CD14-positive monocyte (primary cell): Measurements from ENCODE around the gene RANBP10. TPM values are rescaled to one million over a fixed set of nuclear protein-coding genes. Genes with fewer than 3 reads are reported as not detected.

Experiments used
- DNase-seq, 3 donors: peaks; one replicate each; pipeline ENCODE4 v3.0.0-alpha.2; 2011 to 2022
- H2AFZ ChIP-seq: 2 replicates; pipeline ENCODE4 v1.6.0; 2012; ENCODE audit warnings: mild to moderate bottlenecking, low read depth, low read length, inconsistent platforms; ENCODE audit not compliant: insufficient read depth, poor library complexity, severe bottlenecking
- H3K27ac ChIP-seq, 2 donors: 1 replicate in 1 of 2; 2 replicates in 1 of 2; pipeline ENCODE4 v1.5.1; 2012 to 2013; ENCODE audit warnings: low read length in 2 of 2, control low read depth in 1 of 2, inconsistent platforms in 1 of 2, low read depth in 1 of 2, mild to moderate bottlenecking in 1 of 2
- H3K27me3 ChIP-seq, 2 donors: one replicate each; pipeline versions ENCODE4 v1.6.0 to v1.6.1; 2011 to 2013; ENCODE audit warnings: low read length in 2 of 2; ENCODE audit not compliant: control insufficient read depth in 2 of 2, insufficient read depth in 2 of 2
- H3K36me3 ChIP-seq, 2 donors: replicated peaks in 1 of 2; 1 replicate in 1 of 2; 2 replicates in 1 of 2; pipeline versions ENCODE4 v1.5.1 to v1.6.1; 2012 to 2013; ENCODE audit warnings: low read length in 2 of 2, control low read depth in 1 of 2, inconsistent platforms in 1 of 2, mild to moderate bottlenecking in 1 of 2; ENCODE audit not compliant: insufficient read depth in 2 of 2, control insufficient read depth in 1 of 2
- H3K4me1 ChIP-seq, 2 donors: 1 replicate in 1 of 2; 2 replicates in 1 of 2; pipeline versions ENCODE4 v1.5.1 to v1.6.1; 2012 to 2013; ENCODE audit warnings: low read length in 2 of 2, control low read depth in 1 of 2, inconsistent platforms in 1 of 2, mild to moderate bottlenecking in 1 of 2, moderate library complexity in 1 of 2; ENCODE audit not compliant: insufficient read depth in 2 of 2, control insufficient read depth in 1 of 2
- H3K4me2 ChIP-seq: replicated peaks from 2 replicates; pipeline ENCODE3; 2012; ENCODE audit warnings: low read length, moderate library complexity, mild to moderate bottlenecking; ENCODE audit not compliant: poor library complexity, severe bottlenecking; ENCODE audit errors: extremely low read depth
- H3K4me3 ChIP-seq, 3 experiments: fragments of 200-600 bp in 1 of 3; sonication (generic) in 1 of 3; replicated peaks in 1 of 3; 1 replicate in 2 of 3; 2 replicates in 1 of 3; pipeline ENCODE4 v1.5.1; 2011 to 2013; ENCODE audit warnings: low read length in 3 of 3, mild to moderate bottlenecking in 3 of 3, control low read depth in 2 of 3, low read depth in 2 of 3, inconsistent platforms in 1 of 3, moderate library complexity in 1 of 3
- H3K79me2 ChIP-seq: 2 replicates; pipeline ENCODE4 v1.6.0; 2012; ENCODE audit warnings: mild to moderate bottlenecking, control low read depth, inconsistent platforms, low read length, moderate library complexity; ENCODE audit not compliant: insufficient read depth
- H3K9ac ChIP-seq: 2 replicates; pipeline ENCODE4 v1.6.0; 2017; ENCODE audit warnings: low read length, mild to moderate bottlenecking; ENCODE audit not compliant: insufficient read depth, poor library complexity, severe bottlenecking
- H3K9me3 ChIP-seq, 2 donors: replicated peaks in 1 of 2; 1 replicate in 1 of 2; 2 replicates in 1 of 2; pipeline versions ENCODE4 v1.5.1 to v1.6.1; 2012 to 2013; ENCODE audit warnings: low read length in 2 of 2, control low read depth in 1 of 2; ENCODE audit not compliant: control insufficient read depth in 1 of 2, insufficient read depth in 1 of 2
- H4K20me1 ChIP-seq: 2 replicates; pipeline ENCODE4 v1.6.0; 2012; ENCODE audit warnings: mild to moderate bottlenecking, low read length, control low read depth, moderate library complexity; ENCODE audit not compliant: insufficient read depth
- H3K27ac Mint-ChIP-seq, 7 donors: one replicate each; pipeline ENCODE4 v1.8.0; 2020; ENCODE audit warnings: mild to moderate bottlenecking in 7 of 7, mixed read lengths in 7 of 7, moderate library complexity in 6 of 7, inconsistent platforms in 2 of 7
- H3K27me3 Mint-ChIP-seq, 3 donors: one replicate each; pipeline ENCODE4 v1.8.0; 2021 to 2022; ENCODE audit warnings: low read depth in 3 of 3, mild to moderate bottlenecking in 3 of 3, mixed read lengths in 3 of 3, moderate library complexity in 3 of 3, inconsistent platforms in 1 of 3
- H3K36me3 Mint-ChIP-seq, 2 donors: one replicate each; pipeline ENCODE4 v1.8.0; 2020; ENCODE audit warnings: mixed read lengths in 2 of 2, inconsistent platforms in 1 of 2, mild to moderate bottlenecking in 1 of 2
- H3K4me1 Mint-ChIP-seq: one replicate; pipeline ENCODE4 v1.8.0; 2020; ENCODE audit warnings: mild to moderate bottlenecking, mixed read lengths
- H3K4me3 Mint-ChIP-seq, 2 donors: one replicate each; pipeline ENCODE4 v1.8.0; 2020; ENCODE audit warnings: mild to moderate bottlenecking in 2 of 2, mixed read lengths in 2 of 2, moderate library complexity in 1 of 2
- H3K9me3 Mint-ChIP-seq, 7 donors: one replicate each; pipeline ENCODE4 v1.8.0; 2020 to 2022; ENCODE audit warnings: mixed read lengths in 7 of 7, mild to moderate bottlenecking in 6 of 7, moderate library complexity in 6 of 7, inconsistent platforms in 2 of 7
- CTCF ChIP-seq: fragments of 200-600 bp; IDR thresholded peaks from one replicate; pipeline ENCODE4 v1.8.0; 2022; ENCODE audit warnings: antibody characterized with exemption, mild to moderate bottlenecking
- WGBS: methylation state at CpG from one replicate; pipeline ENCODE4 v1.1.5; 2013; ENCODE audit warnings: missing lambda C conversion rate; ENCODE audit not compliant: insufficient coverage; 5-methylcytosine and 5-hydroxymethylcytosine counted together
- intact Hi-C, 2 donors: fragments of 100-400 bp; cut with micrococcal nuclease; formaldehyde crosslinking; loops; one replicate each; pipeline versions ENCODE4 v1.15.0 to v1.15.1; 2023
- polyA plus RNA-seq, 3 donors: library from polyadenylated mRNA; depleted of rRNA in 1 of 3; unstranded in 2 of 3; stranded (reverse) in 1 of 3; fragments of 300-500 nt in 2 of 3; fragments of >200 nt in 1 of 3; fragmentation: Illumina TruSeq in 2 of 3; gene quantifications; 1 replicate in 2 of 3; 2 replicates in 1 of 3; pipeline ENCODE4 v1.2.3, GENCODE V29; 2012 to 2021

The RANBP10 gene
- polyA plus RNA-seq, 3 donors = 6.4 to 16.7 (median 6.6) TPM

GRCh38 chr16:67675579-67675935, 130.8 kb downstream of the RANBP10 start:
- intact Hi-C loops = loop anchor here in 1 of 2 donors (10.0 kb wide), 1 partner anchor 549 kb away; no protein-coding TSS in a partner anchor
- H3K36me3 ChIP-seq = peaks cover 2 to 6% of the 10 kb centered on the region in 2 donors
- Mint-ChIP-seq H3K27ac (no peak overlapping the region), H3K4me1 (peaks cover 27% of the 10 kb centered on the region), H3K27me3 (peaks cover 0 to 2% (median 2%) of the 10 kb centered on the region in 3 donors), H3K36me3 (peaks cover 15 to 28% of the 10 kb centered on the region in 2 donors), H3K4me3 (no peak overlapping the region), H3K9me3 (no peaks in the 10 kb centered on the region)
- H3K27ac ChIP-seq = no peak overlapping the region
- H4K20me1 ChIP-seq = no peaks in the 10 kb centered on the region
- H3K9me3 ChIP-seq = no peaks in the 10 kb centered on the region
- WGBS = 98% methylated on average over 17 of the region's 17 CpGs
- H3K79me2 ChIP-seq = no peaks in the 10 kb centered on the region
- no peaks in the 10 kb centered on the region for H3K27me3 ChIP-seq
- H3K9ac ChIP-seq = no peak overlapping the region
- no peak overlapping the region for H3K4me2 ChIP-seq
- DNase-seq = no peak
- no peak overlapping the region for H2AFZ ChIP-seq
- TF ChIP-seq CTCF = no peak
- H3K4me3 ChIP-seq = no peak overlapping the region
- H3K4me1 ChIP-seq = peaks cover 18 to 20% of the 10 kb centered on the region in 2 donors

DNA sequence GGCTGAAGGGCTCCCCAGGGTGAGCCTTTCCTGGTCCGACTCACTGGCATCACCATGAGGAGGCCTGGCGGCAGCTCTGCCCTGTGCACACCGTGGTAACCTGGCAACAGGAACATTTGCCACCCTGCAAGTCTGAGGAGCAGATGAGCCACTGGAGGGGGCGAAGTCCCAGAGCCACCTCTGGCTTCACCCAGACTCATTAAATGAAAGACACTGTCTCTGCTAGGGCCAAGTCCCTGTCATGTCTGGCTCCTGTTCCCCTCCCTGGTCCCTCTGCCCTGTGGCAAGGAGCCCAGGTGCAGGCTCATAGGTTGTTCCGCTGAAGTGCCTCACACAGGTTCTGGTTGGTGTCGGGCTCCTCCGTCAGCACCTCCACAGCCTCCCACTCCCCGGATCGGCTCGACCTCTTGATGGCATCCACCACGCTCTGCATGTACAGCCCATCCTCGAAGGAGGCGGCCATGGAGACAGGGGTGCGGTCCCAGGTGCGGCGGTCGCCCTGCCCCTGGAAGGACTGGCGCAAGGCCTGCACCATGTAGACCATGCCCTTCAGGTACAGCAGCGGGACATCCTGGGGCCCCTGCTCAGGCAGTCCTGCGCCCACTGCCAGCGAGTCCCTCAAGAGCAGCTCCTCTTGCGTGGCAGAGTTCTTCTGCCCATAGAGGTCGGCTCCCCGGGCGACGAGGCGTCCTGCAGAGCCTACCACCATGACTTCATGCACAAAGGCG, 131.3 kb downstream of the RANBP10 start:
- DNase-seq = no peak
- H3K4me3 ChIP-seq = no peak overlapping the region
- no peak for TF ChIP-seq CTCF
- H3K4me2 ChIP-seq = no peak overlapping the region
- H3K4me1 ChIP-seq = peaks cover 18 to 20% of the 10 kb centered on the region in 2 donors
- Mint-ChIP-seq H3K27ac (peak overlapping the region in 4 of 7 donors; percentile 12 to 91 (median 50)), H3K4me3 (no peak overlapping the region), H3K27me3 (peaks cover 0 to 2% (median 2%) of the 10 kb centered on the region in 3 donors), H3K4me1 (peaks cover 27% of the 10 kb centered on the region), H3K36me3 (peaks cover 10 to 23% of the 10 kb centered on the region in 2 donors), H3K9me3 (no peaks in the 10 kb centered on the region)
- H4K20me1 ChIP-seq = no peaks in the 10 kb centered on the region
- peaks cover 2 to 3% of the 10 kb centered on the region in 2 donors for H3K36me3 ChIP-seq
- no peak overlapping the region for H3K9ac ChIP-seq
- H3K27ac ChIP-seq = no peak overlapping the region
- H3K27me3 ChIP-seq = no peaks in the 10 kb centered on the region
- 98% methylated on average over 27 of the region's 28 CpGs for WGBS
- intact Hi-C loops = loop anchor here (5.0 to 10.0 kb wide), 3 partner anchors 42 to 550 kb away; partner anchors contain the start of gene GFOD2 (in 1 of the 2)
- no peak overlapping the region for H2AFZ ChIP-seq
- H3K9me3 ChIP-seq = no peaks in the 10 kb centered on the region
- H3K79me2 ChIP-seq = no peaks in the 10 kb centered on the region
